CD4-positive, alpha-beta memory T cell (primary cell): ENCODE measurements around the gene AIM2. TPM values are rescaled to one million over a fixed set of nuclear protein-coding genes. Genes with fewer than 3 reads are reported as not detected.

ENCODE experiments used
- CTCF ChIA-PET: fragments of 350-600 bp; sonication (Branson Sonifier 250); formaldehyde crosslinking; loops from one replicate; lab custom pipeline; 2021; ENCODE audit warnings: inconsistent platforms; ENCODE audit not compliant: partially characterized antibody; lab: Charles Lee
- POLR2A ChIA-PET: fragments of 350-600 bp; sonication (Branson Sonifier 250); formaldehyde crosslinking; loops from one replicate; lab custom pipeline; 2021; ENCODE audit not compliant: partially characterized antibody; lab: Charles Lee
- DNase-seq, 5 donors: peaks; one replicate each; pipeline versions ENCODE4 v3.0.0 to v3.0.0-alpha.2; 2020 to 2022; ENCODE audit warnings: mixed read lengths in 1 of 5
- H3K27ac ChIP-seq: one replicate; pipeline ENCODE4 v1.7.0; 2013; ENCODE audit warnings: low read depth, low read length
- H3K27me3 ChIP-seq: 2 replicates; pipeline ENCODE4 v1.7.0; 2013; ENCODE audit warnings: mild to moderate bottlenecking, low read length, moderate library complexity; ENCODE audit not compliant: insufficient read depth
- H3K36me3 ChIP-seq: 2 replicates; pipeline ENCODE4 v1.7.0; 2013; ENCODE audit warnings: mild to moderate bottlenecking, low read length, moderate library complexity; ENCODE audit not compliant: insufficient read depth
- H3K4me1 ChIP-seq: 2 replicates; pipeline ENCODE4 v1.7.0; 2013; ENCODE audit warnings: mild to moderate bottlenecking, low read length, moderate library complexity; ENCODE audit not compliant: insufficient read depth
- H3K4me3 ChIP-seq, 2 donors: one replicate each; pipeline ENCODE4 v1.7.0; 2013; ENCODE audit warnings: low read length in 2 of 2, mild to moderate bottlenecking in 1 of 2
- H3K9me3 ChIP-seq, 2 donors: one replicate each; pipeline ENCODE4 v1.7.0; 2013; ENCODE audit warnings: low read length in 2 of 2, control low read depth in 1 of 2; ENCODE audit not compliant: control insufficient read depth in 1 of 2
- H3K27ac Mint-ChIP-seq, 7 donors: one replicate each; pipeline ENCODE4 v1.8.0; 2020 to 2021; ENCODE audit warnings: mixed read lengths in 7 of 7, mild to moderate bottlenecking in 6 of 7, inconsistent platforms in 3 of 7, moderate library complexity in 3 of 7
- H3K27me3 Mint-ChIP-seq, 2 donors: one replicate each; pipeline ENCODE4 v1.8.0; 2020 to 2021; ENCODE audit warnings: mixed read lengths in 2 of 2
- H3K36me3 Mint-ChIP-seq, 2 donors: one replicate each; pipeline ENCODE4 v1.8.0; 2020 to 2021; ENCODE audit warnings: mixed read lengths in 2 of 2, inconsistent platforms in 1 of 2, mild to moderate bottlenecking in 1 of 2
- H3K4me1 Mint-ChIP-seq, 4 donors: one replicate each; pipeline ENCODE4 v1.8.0; 2020 to 2021; ENCODE audit warnings: mixed read lengths in 4 of 4, mild to moderate bottlenecking in 1 of 4
- H3K4me3 Mint-ChIP-seq, 8 donors: one replicate each; pipeline ENCODE4 v1.8.0; 2020 to 2021; ENCODE audit warnings: mixed read lengths in 8 of 8, mild to moderate bottlenecking in 7 of 8, moderate library complexity in 6 of 8, inconsistent platforms in 3 of 8
- H3K9me3 Mint-ChIP-seq, 8 donors: one replicate each; pipeline ENCODE4 v1.8.0; 2020 to 2021; ENCODE audit warnings: mixed read lengths in 8 of 8, mild to moderate bottlenecking in 5 of 8, inconsistent platforms in 3 of 8, moderate library complexity in 1 of 8
- intact Hi-C: fragments of 100-400 bp; cut with micrococcal nuclease; formaldehyde crosslinking; loops from one replicate; pipeline ENCODE4 v1.15.1; 2023
- polyA plus RNA-seq, 2 donors: library from polyadenylated mRNA; unstranded; fragments of 300-500 nt; fragmentation: Illumina TruSeq; gene quantifications; one replicate each; pipeline ENCODE4 v1.2.3, GENCODE V29; 2021
- total RNA-seq, 2 experiments: library from RNA; stranded (reverse); gene quantifications; one replicate each; pipeline ENCODE4 v1.2.3, GENCODE V29; 2021

AIM2 gene
- total and polyA plus RNA-seq, 4 experiments from 2014 or later: 2.9 to 8.1 (median 7.9) TPM

DNA sequence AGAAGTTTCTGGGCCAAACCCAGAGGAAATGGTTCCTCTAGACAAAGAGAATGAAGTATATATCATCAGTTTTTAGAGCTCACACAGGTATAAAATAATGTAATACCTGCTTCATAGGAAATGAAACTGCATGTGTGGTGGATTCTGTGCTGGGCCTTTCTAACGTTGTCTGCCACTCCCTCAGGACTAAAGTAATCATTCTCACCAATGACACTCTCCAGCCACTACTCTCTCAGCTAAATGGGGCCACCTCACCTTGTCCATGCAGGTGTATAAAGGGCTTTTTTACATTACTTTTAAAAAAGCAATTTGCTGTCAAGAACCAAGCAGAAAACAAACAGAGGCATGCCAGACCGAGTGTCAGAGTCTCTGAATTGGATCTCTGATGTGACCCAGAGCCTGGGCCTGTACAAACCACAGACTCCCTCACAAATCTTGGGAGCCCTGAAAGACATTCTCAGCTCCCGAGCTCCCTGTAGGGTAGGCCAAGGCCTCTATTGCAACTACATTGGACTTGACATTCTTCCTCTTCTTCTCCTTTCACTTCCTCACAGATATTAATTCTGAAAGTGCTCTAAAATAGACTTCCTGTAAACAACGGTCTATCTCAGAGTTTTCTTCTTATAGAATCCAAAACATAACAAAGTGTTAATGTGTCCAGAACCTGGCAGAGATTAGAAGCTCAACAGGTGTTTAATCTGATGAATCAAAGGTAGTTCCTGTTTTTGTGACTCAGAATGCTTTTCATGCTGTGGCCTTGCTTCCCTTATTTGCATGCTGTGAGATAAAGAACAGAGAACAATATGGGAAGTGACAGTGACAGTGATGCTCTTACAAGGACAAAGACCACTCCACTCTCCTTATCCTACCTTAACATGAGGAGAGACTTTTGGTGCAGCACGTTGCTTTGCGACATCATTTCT, 8.6 kb downstream of the AIM2 start:
- H3K36me3 Mint-ChIP-seq: peaks cover 4 to 6% of the 10 kb centered on the region in 2 donors
- H3K27ac ChIP-seq: peak overlapping the region; percentile 57
- intact Hi-C loops: no loop called here

GRCh38 chr1:159066108-159066507, 10.5 kb downstream of the AIM2 start:
- H3K4me1 ChIP-seq: peaks cover 29% of the 10 kb centered on the region
- H3K9me3 ChIP-seq: no peaks in the 10 kb centered on the region
- no peaks in the 10 kb centered on the region for H3K27me3 ChIP-seq
- no peaks in the 10 kb centered on the region for H3K27me3 Mint-ChIP-seq
- no peaks in the 10 kb centered on the region for H3K9me3 Mint-ChIP-seq
- peak overlapping the region in 2 of 8 donors; percentile 22 to 26 for H3K4me3 Mint-ChIP-seq
- no peak overlapping the region for H3K27ac ChIP-seq
- intact Hi-C loops: no loop called here
- H3K4me3 ChIP-seq: no peak overlapping the region
- ChIA-PET CTCF (no interaction called here), POLR2A (interaction anchor here (0.6 to 3.0 kb wide), 2 partner anchors 11 to 12 kb away, joined by 3 to 43 read pairs; partner anchors contain the start of gene AIM2)
- H3K36me3 Mint-ChIP-seq: peaks cover 6 to 9% of the 10 kb centered on the region in 2 donors
- H3K27ac Mint-ChIP-seq: peak overlapping the region in 6 of 7 donors; percentile 35 to 86 (median 60)
- H3K4me1 Mint-ChIP-seq: peaks cover 15 to 36% (median 27%) of the 10 kb centered on the region in 4 donors
- no peak for DNase-seq
- no peaks in the 10 kb centered on the region for H3K36me3 ChIP-seq

More for the DNA sequence above, 8.6 kb downstream of the AIM2 start:
- Histone ChIP-seq H3K36me3 (no peaks in the 10 kb centered on the region), H3K27me3 (no peaks in the 10 kb centered on the region), H3K9me3 (no peaks in the 10 kb centered on the region), H3K4me1 (peaks cover 33% of the 10 kb centered on the region), H3K4me3 (peak overlapping the region in 1 of 2 donors; percentile 20)
- peak; percentile 28 to 49 (median 43) for DNase-seq
- H3K27me3 Mint-ChIP-seq: no peaks in the 10 kb centered on the region
- H3K27ac Mint-ChIP-seq: peak overlapping the region; percentile 88 to 99 (median 97)
- H3K4me3 Mint-ChIP-seq: peak overlapping the region; percentile 55 to 89 (median 76)
- peaks cover 16 to 45% (median 29%) of the 10 kb centered on the region in 4 donors for H3K4me1 Mint-ChIP-seq
- CTCF ChIA-PET: interaction anchor here (0.7 to 7.3 kb wide), 10 partner anchors 9 to 864 kb away, joined by 3 to 120 read pairs (median 8); partner anchors contain the start of genes AIM2 and IFI16
- POLR2A ChIA-PET: interaction anchor here (0.7 to 4.2 kb wide), 14 partner anchors 9 to 275 kb away, joined by 3 to 43 read pairs (median 8); partner anchors contain the start of genes AIM2 and IFI16
- H3K9me3 Mint-ChIP-seq: no peaks in the 10 kb centered on the region

DNA sequence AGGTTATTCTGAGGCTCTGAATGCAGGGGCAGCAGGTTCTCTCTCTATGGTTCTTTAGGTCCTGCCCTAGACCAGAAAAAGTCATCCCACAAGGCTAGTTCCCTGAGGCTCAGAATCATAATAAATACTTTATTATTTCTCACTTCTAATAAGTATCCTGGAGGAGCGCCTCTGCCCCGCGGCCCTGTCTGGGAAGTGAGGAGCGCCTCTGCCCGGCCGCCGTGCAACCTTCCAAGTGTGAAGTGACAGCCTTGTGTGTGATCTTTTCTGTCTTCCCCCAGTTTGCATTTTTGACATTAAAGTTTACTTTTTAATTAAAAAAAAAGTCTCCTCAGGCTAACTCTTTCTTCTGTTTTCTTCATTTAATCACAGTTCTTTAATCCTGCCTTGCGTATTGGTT, 11.5 kb downstream of the AIM2 start:
- intact Hi-C loops: no loop called here
- H3K27ac Mint-ChIP-seq: no peak overlapping the region
- ChIA-PET POLR2A (no interaction called here), CTCF (interaction anchor here (1.4 kb wide), 1 partner anchor 54 kb away, joined by 3 read pairs; no protein-coding TSS in a partner anchor)
- Histone ChIP-seq H3K27ac (no peak overlapping the region), H3K27me3 (no peaks in the 10 kb centered on the region), H3K4me1 (peaks cover 29% of the 10 kb centered on the region), H3K4me3 (no peak overlapping the region), H3K36me3 (no peaks in the 10 kb centered on the region), H3K9me3 (no peaks in the 10 kb centered on the region)
- H3K4me1 Mint-ChIP-seq: peaks cover 19 to 30% (median 27%) of the 10 kb centered on the region in 4 donors
- peaks cover 6 to 9% of the 10 kb centered on the region in 2 donors for H3K36me3 Mint-ChIP-seq
- H3K4me3 Mint-ChIP-seq: no peak overlapping the region
- DNase-seq: no peak
- no peaks in the 10 kb centered on the region for H3K9me3 Mint-ChIP-seq
- H3K27me3 Mint-ChIP-seq: no peaks in the 10 kb centered on the region

DNA sequence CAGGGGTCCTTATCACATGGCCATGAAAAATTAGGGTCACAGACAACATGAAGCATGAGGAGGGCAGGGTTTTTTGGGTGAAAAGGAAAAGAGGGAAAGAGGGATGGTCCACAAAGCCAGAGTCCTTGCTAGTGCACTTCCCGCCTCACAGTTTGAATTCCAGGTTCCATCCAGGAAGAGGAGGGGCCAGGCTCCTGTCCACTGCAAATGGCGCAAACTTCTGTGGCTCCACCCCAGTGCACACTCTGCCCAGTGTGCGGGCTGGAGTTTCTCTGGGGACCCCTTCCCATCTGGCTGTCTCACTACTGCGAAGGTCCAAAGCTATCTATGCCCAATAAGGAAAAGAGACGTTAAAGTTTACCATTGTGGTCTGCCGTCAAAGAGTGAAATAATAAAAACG, 17.8 kb downstream of the AIM2 start:
- H3K9me3 Mint-ChIP-seq: peaks cover 0 to 2% (median 0%) of the 10 kb centered on the region in 8 donors
- Histone ChIP-seq H3K9me3 (no peaks in the 10 kb centered on the region), H3K27ac (no peak overlapping the region), H3K4me3 (no peak overlapping the region), H3K4me1 (peaks cover 22% of the 10 kb centered on the region), H3K36me3 (peaks cover 17% of the 10 kb centered on the region), H3K27me3 (no peaks in the 10 kb centered on the region)
- ChIA-PET POLR2A (interaction anchor here (1.4 to 1.8 kb wide), 2 partner anchors 9 to 18 kb away, joined by 5 to 11 read pairs; partner anchors contain the start of gene AIM2), CTCF (interaction anchor here (0.6 to 2.6 kb wide), 2 partner anchors 14 to 269 kb away, joined by 4 to 6 read pairs; no protein-coding TSS in a partner anchor)
- intact Hi-C loops: loop anchor here (5.0 kb wide), 1 partner anchor 46 kb away; no protein-coding TSS in a partner anchor
- peaks cover 19 to 27% (median 24%) of the 10 kb centered on the region in 4 donors for H3K4me1 Mint-ChIP-seq
- H3K36me3 Mint-ChIP-seq: peaks cover 35 to 43% of the 10 kb centered on the region in 2 donors
- H3K27me3 Mint-ChIP-seq: no peaks in the 10 kb centered on the region
- H3K27ac Mint-ChIP-seq: peak overlapping the region in 4 of 7 donors; percentile 36 to 73 (median 50)
- no peak overlapping the region for H3K4me3 Mint-ChIP-seq
- DNase-seq: no peak

DNA sequence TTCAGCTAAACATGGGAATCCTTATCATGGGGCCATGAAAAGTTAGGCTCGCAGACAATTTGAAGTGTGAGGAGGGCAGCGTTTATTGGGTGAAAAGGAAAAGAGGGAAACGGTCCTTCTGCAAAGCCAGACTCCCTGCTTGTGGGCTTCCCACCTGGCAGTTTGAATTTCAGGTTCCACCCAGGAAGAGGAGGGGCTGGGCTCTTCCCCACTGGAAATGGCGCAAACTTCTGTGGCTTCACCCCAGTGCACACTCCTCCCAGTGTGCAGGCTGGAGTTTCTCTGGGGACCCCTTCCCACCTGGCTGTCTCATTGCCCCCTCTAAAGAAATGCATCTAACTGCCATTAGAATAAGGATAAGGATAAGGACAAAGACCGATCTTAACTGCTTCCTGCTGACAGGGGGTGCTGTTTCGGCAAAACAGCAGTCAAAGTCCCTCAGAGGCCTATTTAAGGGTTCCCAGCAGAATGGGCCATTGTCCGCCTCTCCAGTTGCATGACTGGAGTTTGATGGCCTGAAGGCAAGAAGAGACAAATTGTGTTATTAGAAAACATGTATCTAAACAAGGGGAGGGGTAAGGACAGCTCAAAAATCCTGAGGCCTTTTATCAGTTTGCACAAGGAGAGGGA, 20.4 kb downstream of the AIM2 start:
- H3K27ac ChIP-seq: no peak overlapping the region
- H3K36me3 Mint-ChIP-seq: peaks cover 54 to 60% of the 10 kb centered on the region in 2 donors
- no peaks in the 10 kb centered on the region for H3K27me3 Mint-ChIP-seq
- H3K4me3 Mint-ChIP-seq: no peak overlapping the region
- POLR2A ChIA-PET: interaction anchor here (0.9 to 1.9 kb wide), 4 partner anchors 12 to 47 kb away, joined by 3 to 15 read pairs (median 4); no protein-coding TSS in a partner anchor
- no peak for DNase-seq
- CTCF ChIA-PET: interaction anchor here (1.0 to 5.1 kb wide), 4 partner anchors 15 to 48 kb away, joined by 3 to 30 read pairs (median 4); no protein-coding TSS in a partner anchor
- H3K9me3 Mint-ChIP-seq: peaks cover 0 to 2% (median 0%) of the 10 kb centered on the region in 8 donors
- no peaks in the 10 kb centered on the region for H3K9me3 ChIP-seq
- peaks cover 30 to 44% (median 42%) of the 10 kb centered on the region in 4 donors for H3K4me1 Mint-ChIP-seq
- no peaks in the 10 kb centered on the region for H3K27me3 ChIP-seq
- peaks cover 42% of the 10 kb centered on the region for H3K36me3 ChIP-seq
- H3K4me1 ChIP-seq: peaks cover 36% of the 10 kb centered on the region
- H3K27ac Mint-ChIP-seq: peak overlapping the region in 6 of 7 donors; percentile 42 to 85 (median 69)
- intact Hi-C loops: loop anchor here (5.0 kb wide), 1 partner anchor 44 kb away; no protein-coding TSS in a partner anchor
- no peak overlapping the region for H3K4me3 ChIP-seq

- Mint-ChIP-seq H3K4me3 (peak overlapping the region in 3 of 8 donors; percentile 14 to 47 (median 39)), H3K36me3 (peaks cover 64 to 70% of the 10 kb centered on the region in 2 donors), H3K9me3 (peaks cover 0 to 2% (median 0%) of the 10 kb centered on the region in 8 donors), H3K4me1 (peaks cover 34 to 51% (median 45%) of the 10 kb centered on the region in 4 donors), H3K27me3 (no peaks in the 10 kb centered on the region), H3K27ac (peak overlapping the region; percentile 48 to 85 (median 65))
- ChIA-PET CTCF (interaction anchor here (1.0 to 5.1 kb wide), 4 partner anchors 16 to 47 kb away, joined by 3 to 30 read pairs (median 4); no protein-coding TSS in a partner anchor), POLR2A (interaction anchor here (0.9 to 1.9 kb wide), 4 partner anchors 13 to 47 kb away, joined by 3 to 15 read pairs (median 4); no protein-coding TSS in a partner anchor)
- Histone ChIP-seq H3K4me3 (no peak overlapping the region), H3K4me1 (peaks cover 36% of the 10 kb centered on the region), H3K36me3 (peaks cover 52% of the 10 kb centered on the region), H3K27ac (no peak overlapping the region), H3K27me3 (no peaks in the 10 kb centered on the region), H3K9me3 (no peaks in the 10 kb centered on the region)
- no peak for DNase-seq
- intact Hi-C loops: loop anchor here (5.0 kb wide), 1 partner anchor 43 kb away; no protein-coding TSS in a partner anchor
Observed at GRCh38 chr1:159055181-159055641, 21.4 kb downstream of the AIM2 start.
